ENCODE results near the gene GGT5. TPM values are rescaled to one million over a fixed set of nuclear protein-coding genes. Genes with fewer than 3 reads are reported as not detected.

GGT5 gene
- total RNA-seq, 2 experiments from 2014 or later: not detected

DNA sequence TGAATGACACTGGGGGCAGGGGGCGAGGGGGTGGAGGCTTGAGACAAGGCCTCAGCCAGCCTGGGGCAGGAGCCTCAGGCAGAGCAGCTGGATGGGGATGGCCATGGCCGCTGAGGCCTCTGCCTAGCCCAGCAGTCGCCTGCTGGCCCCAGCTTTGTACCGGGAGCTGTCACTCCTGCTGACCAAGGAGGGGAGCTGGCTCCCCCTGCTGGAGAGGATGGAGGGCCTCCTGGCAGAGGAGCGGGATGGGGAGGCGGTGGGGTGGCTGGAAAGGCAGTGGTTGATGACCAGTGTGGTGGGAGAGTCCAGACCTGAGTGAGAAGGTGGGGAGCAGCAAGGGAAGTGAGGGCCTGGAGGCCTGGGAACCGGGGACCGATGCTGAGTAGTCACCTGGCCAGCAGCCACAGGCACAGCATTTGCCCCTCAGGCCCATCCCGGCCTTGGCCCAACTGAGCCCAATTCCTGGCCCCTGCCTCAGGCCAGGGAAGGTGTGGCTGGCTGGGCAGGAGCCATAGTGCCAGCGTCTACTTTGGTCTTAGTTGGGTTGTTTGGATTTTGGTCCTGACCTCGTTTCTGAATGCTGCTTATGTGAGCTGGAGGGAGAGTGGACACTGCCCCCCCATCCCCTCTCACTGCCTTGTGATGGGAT, 69.6 kb downstream of the GGT5 start:
- H3K4me3 ChIP-seq (ENCODE audit: low read length): no peak overlapping the region
- peak; percentile 41 to 79 (median 61) for DNase-seq
- Mint-ChIP-seq H3K4me1 (ENCODE audit: low read depth) (no peaks in the 10 kb centered on the region), H3K27ac (no peak overlapping the region), H3K4me3 (no peak overlapping the region), H3K27me3 (no peaks in the 10 kb centered on the region), H3K36me3 (ENCODE audit: low read depth) (peaks cover 48% of the 10 kb centered on the region), H3K9me3 (no peaks in the 10 kb centered on the region)
- peaks cover 75% of the 10 kb centered on the region for H3K36me3 ChIP-seq (ENCODE audit: insufficient read depth, low read length)
- no peaks in the 10 kb centered on the region for H3K27me3 ChIP-seq (ENCODE audit: control insufficient read depth in 1 of 2, insufficient read depth in 2 of 2, low read length in 2 of 2)
- no peaks in the 10 kb centered on the region for H3K9me3 ChIP-seq (ENCODE audit: control insufficient read depth in 1 of 2, insufficient read depth in 1 of 2, low read length in 2 of 2)
- H3K27ac ChIP-seq (ENCODE audit: low read depth in 1 of 2, low read length in 2 of 2): peak overlapping the region in 1 of 2 donors; percentile 21
- no peaks in the 10 kb centered on the region for H3K4me1 ChIP-seq (ENCODE audit: insufficient read depth, low read length)
- ATAC-seq (ENCODE audit: poor library complexity): peak; percentile 68
- POLR2A ChIA-PET: interaction anchor here (1.1 to 1.9 kb wide), 4 partner anchors 11 to 42 kb away, joined by 3 to 13 read pairs (median 6); no protein-coding TSS in a partner anchor
- CTCF ChIA-PET: interaction anchor here (0.7 to 3.1 kb wide), 11 partner anchors 18 to 219 kb away, joined by 3 to 25 read pairs (median 4); no protein-coding TSS in a partner anchor
- intact Hi-C loops (cut with DNase I, micrococcal nuclease): loop anchor here (1.0 kb wide), 2 partner anchors 42 to 68 kb away; no protein-coding TSS in a partner anchor
- TF ChIP-seq, protein P1, sequence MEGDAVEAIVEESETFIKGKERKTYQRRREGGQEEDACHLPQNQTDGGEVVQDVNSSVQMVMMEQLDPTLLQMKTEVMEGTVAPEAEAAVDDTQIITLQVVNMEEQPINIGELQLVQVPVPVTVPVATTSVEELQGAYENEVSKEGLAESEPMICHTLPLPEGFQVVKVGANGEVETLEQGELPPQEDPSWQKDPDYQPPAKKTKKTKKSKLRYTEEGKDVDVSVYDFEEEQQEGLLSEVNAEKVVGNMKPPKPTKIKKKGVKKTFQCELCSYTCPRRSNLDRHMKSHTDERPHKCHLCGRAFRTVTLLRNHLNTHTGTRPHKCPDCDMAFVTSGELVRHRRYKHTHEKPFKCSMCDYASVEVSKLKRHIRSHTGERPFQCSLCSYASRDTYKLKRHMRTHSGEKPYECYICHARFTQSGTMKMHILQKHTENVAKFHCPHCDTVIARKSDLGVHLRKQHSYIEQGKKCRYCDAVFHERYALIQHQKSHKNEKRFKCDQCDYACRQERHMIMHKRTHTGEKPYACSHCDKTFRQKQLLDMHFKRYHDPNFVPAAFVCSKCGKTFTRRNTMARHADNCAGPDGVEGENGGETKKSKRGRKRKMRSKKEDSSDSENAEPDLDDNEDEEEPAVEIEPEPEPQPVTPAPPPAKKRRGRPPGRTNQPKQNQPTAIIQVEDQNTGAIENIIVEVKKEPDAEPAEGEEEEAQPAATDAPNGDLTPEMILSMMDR (IDR thresholded peaks at IDR 0.05): peak; percentile 71

GRCh38 chr22:24171822-24172221, 73.1 kb downstream of the GGT5 start:
- peaks cover 93% of the 10 kb centered on the region for H3K36me3 ChIP-seq (ENCODE audit: insufficient read depth, low read length)

GRCh38 chr22:24170632-24171031, 74.2 kb downstream of the GGT5 start:
- Mint-ChIP-seq H3K4me3 (no peak overlapping the region), H3K27me3 (no peaks in the 10 kb centered on the region), H3K36me3 (ENCODE audit: low read depth) (peaks cover 69% of the 10 kb centered on the region), H3K27ac (no peak overlapping the region), H3K9me3 (no peaks in the 10 kb centered on the region), H3K4me1 (ENCODE audit: low read depth) (no peaks in the 10 kb centered on the region)
- TF ChIP-seq, protein P1 (IDR thresholded peaks at IDR 0.05): no peak
- POLR2A ChIA-PET: interaction anchor here (2.3 to 6.4 kb wide), 2 partner anchors 14 to 15 kb away, joined by 14 to 38 read pairs; no protein-coding TSS in a partner anchor
- CTCF ChIA-PET: interaction anchor here (0.9 kb wide), 1 partner anchor 13 kb away, joined by 3 read pairs; no protein-coding TSS in a partner anchor
- DNase-seq (no peak), ATAC-seq (ENCODE audit: poor library complexity) (no peak)
- Histone ChIP-seq H3K27ac (ENCODE audit: low read depth in 1 of 2, low read length in 2 of 2) (no peak overlapping the region), H3K4me1 (ENCODE audit: insufficient read depth, low read length) (no peaks in the 10 kb centered on the region), H3K27me3 (ENCODE audit: control insufficient read depth in 1 of 2, insufficient read depth in 2 of 2, low read length in 2 of 2) (no peaks in the 10 kb centered on the region), H3K36me3 (ENCODE audit: insufficient read depth, low read length) (peaks cover 93% of the 10 kb centered on the region), H3K9me3 (ENCODE audit: control insufficient read depth in 1 of 2, insufficient read depth in 1 of 2, low read length in 2 of 2) (no peaks in the 10 kb centered on the region), H3K4me3 (ENCODE audit: low read length) (no peak overlapping the region)
- intact Hi-C loops (cut with DNase I, micrococcal nuclease): no loop called here

More at GRCh38 chr22:24171822-24172221, 73.1 kb downstream of the GGT5 start:
- Mint-ChIP-seq H3K27ac (no peak overlapping the region), H3K36me3 (ENCODE audit: low read depth) (peaks cover 64% of the 10 kb centered on the region), H3K4me1 (ENCODE audit: low read depth) (no peaks in the 10 kb centered on the region), H3K9me3 (no peaks in the 10 kb centered on the region), H3K27me3 (no peaks in the 10 kb centered on the region), H3K4me3 (no peak overlapping the region)
- CTCF ChIA-PET: no interaction called here
- no peaks in the 10 kb centered on the region for H3K9me3 ChIP-seq (ENCODE audit: control insufficient read depth in 1 of 2, insufficient read depth in 1 of 2, low read length in 2 of 2)
- TF ChIP-seq, protein P1 (IDR thresholded peaks at IDR 0.05): no peak
- POLR2A ChIA-PET: interaction anchor here (2.3 kb wide), 1 partner anchor 15 kb away, joined by 14 read pairs; no protein-coding TSS in a partner anchor
- intact Hi-C loops (cut with DNase I, micrococcal nuclease): no loop called here
- H3K27ac ChIP-seq (ENCODE audit: low read depth in 1 of 2, low read length in 2 of 2): peak overlapping the region in 1 of 2 donors; percentile 13
- no peaks in the 10 kb centered on the region for H3K27me3 ChIP-seq (ENCODE audit: control insufficient read depth in 1 of 2, insufficient read depth in 2 of 2, low read length in 2 of 2)
- no peaks in the 10 kb centered on the region for H3K4me1 ChIP-seq (ENCODE audit: insufficient read depth, low read length)
- ATAC-seq (ENCODE audit: poor library complexity) (no peak), DNase-seq (no peak)
- no peak overlapping the region for H3K4me3 ChIP-seq (ENCODE audit: low read length)

All from CD4-positive, alpha-beta T cell (primary cell).